MM.1S (cell line): ENCODE results near the gene CHST15.
"Not testable (repeated sequence)": the region's sequence is repeated elsewhere in the genome, so short reads cannot be mapped to it uniquely, and the experiment has no call there.

Experiments used
- DNase-seq: peaks from one replicate; pipeline ENCODE4 v3.0.0-alpha.2; 2015
- H2AFZ ChIP-seq: fragments of 300-600 bp; sonication (generic); 2 replicates; pipeline ENCODE4 v1.6.0; 2016; ENCODE audit warnings: antibody characterized with exemption, low read length
- H3F3A ChIP-seq: fragments of 300-600 bp; sonication (generic); 2 replicates; pipeline ENCODE4 v1.6.1; 2016; ENCODE audit warnings: mild to moderate bottlenecking, antibody characterized with exemption, low read length, moderate library complexity, mixed read lengths; ENCODE audit not compliant: insufficient read depth
- H3K27ac ChIP-seq: fragments of 300-600 bp; sonication (generic); 2 replicates; pipeline ENCODE4 v1.5.1; 2016; ENCODE audit warnings: mild to moderate bottlenecking, low read length
- H3K27me3 ChIP-seq: fragments of 300-600 bp; sonication (generic); replicated peaks from 2 replicates; pipeline ENCODE4 v1.6.0; 2016; ENCODE audit warnings: low read length; ENCODE audit not compliant: insufficient read depth
- H3K36me3 ChIP-seq: fragments of 300-600 bp; sonication (generic); replicated peaks from 2 replicates; pipeline ENCODE4 v1.6.1; 2016; ENCODE audit warnings: mild to moderate bottlenecking, low read length, mixed read lengths; ENCODE audit not compliant: insufficient read depth
- H3K4me1 ChIP-seq: fragments of 300-600 bp; sonication (generic); 2 replicates; pipeline ENCODE4 v1.6.1; 2016; ENCODE audit warnings: low read length, mixed read lengths
- H3K4me2 ChIP-seq: fragments of 300-600 bp; sonication (generic); 2 replicates; pipeline ENCODE4 v1.6.0; 2016; ENCODE audit warnings: low read depth, low read length
- H3K4me3 ChIP-seq: fragments of 300-600 bp; sonication (generic); 2 replicates; pipeline ENCODE4 v1.5.1; 2016; ENCODE audit warnings: low read length, mixed read lengths
- H3K79me2 ChIP-seq: fragments of 300-600 bp; sonication (generic); 2 replicates; pipeline ENCODE4 v1.6.1; 2016; ENCODE audit warnings: mixed run types, low read length, mixed read lengths
- H3K9ac ChIP-seq: fragments of 300-600 bp; sonication (generic); 2 replicates; pipeline ENCODE4 v1.6.1; 2016; ENCODE audit warnings: low read length, mixed read lengths
- H3K9me2 ChIP-seq: fragments of 300-600 bp; sonication (generic); replicated peaks from 2 replicates; pipeline ENCODE4 v1.6.1; 2016; ENCODE audit warnings: mild to moderate bottlenecking, low read length, mixed read lengths; ENCODE audit not compliant: insufficient read depth
- H3K9me3 ChIP-seq: fragments of 300-600 bp; sonication (generic); replicated peaks from 2 replicates; pipeline ENCODE4 v1.6.1; 2016; ENCODE audit warnings: mild to moderate bottlenecking, low read length, mixed read lengths; ENCODE audit not compliant: insufficient read depth
- H4K20me1 ChIP-seq: fragments of 300-600 bp; sonication (generic); 2 replicates; pipeline ENCODE4 v1.6.1; 2016; ENCODE audit warnings: mild to moderate bottlenecking, low read length, moderate library complexity, mixed read lengths; ENCODE audit not compliant: insufficient read depth
- EZH2 ChIP-seq: fragments of 300-600 bp; sonication (generic); optimal IDR thresholded peaks from 2 replicates; pipeline ENCODE3; 2017; ENCODE audit warnings: low read depth, mild to moderate bottlenecking, antibody characterized with exemption, low read length, mixed read lengths
- EZH2phosphoT487 ChIP-seq: fragments of 300-600 bp; sonication (generic); IDR thresholded peaks from 2 replicates; pipeline ENCODE4 v1.6.1; 2018; ENCODE audit warnings: antibody characterized with exemption, low read length
- TF ChIP-seq, protein P1 (sequence below): fragments of 300-600 bp; sonication (generic); IDR thresholded peaks from 2 replicates; pipeline ENCODE4 v1.5.1; 2016; ENCODE audit warnings: antibody characterized with exemption, low read length, mixed read lengths

Gene CHST15

DNA sequence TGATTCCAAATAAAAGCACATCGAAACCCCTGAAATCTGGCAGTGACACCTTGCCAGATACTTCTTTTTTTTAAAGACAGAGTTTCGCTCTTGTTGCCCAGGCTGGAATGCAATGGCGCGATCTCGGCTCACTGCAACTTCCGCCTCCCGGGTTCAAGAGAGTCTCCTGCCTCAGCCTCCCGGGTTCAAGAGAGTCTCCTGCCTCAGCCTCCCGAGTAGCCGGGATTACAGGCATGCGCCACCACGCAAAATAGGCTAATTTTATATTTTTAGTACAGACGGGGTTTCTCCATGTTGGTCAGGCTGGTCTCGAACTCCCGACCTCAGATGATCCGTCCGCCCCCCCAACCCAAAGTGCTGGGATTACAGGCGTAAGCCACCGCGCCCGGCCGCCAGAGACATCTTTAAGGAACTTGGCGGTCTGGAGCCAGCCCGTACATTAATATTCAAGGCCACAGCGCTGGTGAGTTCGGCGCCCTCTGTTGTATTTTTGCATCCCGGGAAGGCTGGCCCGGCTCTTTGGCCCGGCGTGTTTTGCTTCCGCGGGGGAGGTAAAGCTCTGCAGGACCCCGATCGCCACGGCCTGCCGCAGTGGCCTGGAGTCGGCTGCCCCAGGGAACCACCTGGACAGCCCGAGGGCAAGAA is 498 bp upstream of the CHST15 start:
- peak overlapping the region; percentile 91 for H3K9ac ChIP-seq
- H3K9me3 ChIP-seq, H3K27me3 ChIP-seq, H4K20me1 ChIP-seq, H3K9me2 ChIP-seq, H3K36me3 ChIP-seq: not testable (repeated sequence)
- TF ChIP-seq, protein P1, sequence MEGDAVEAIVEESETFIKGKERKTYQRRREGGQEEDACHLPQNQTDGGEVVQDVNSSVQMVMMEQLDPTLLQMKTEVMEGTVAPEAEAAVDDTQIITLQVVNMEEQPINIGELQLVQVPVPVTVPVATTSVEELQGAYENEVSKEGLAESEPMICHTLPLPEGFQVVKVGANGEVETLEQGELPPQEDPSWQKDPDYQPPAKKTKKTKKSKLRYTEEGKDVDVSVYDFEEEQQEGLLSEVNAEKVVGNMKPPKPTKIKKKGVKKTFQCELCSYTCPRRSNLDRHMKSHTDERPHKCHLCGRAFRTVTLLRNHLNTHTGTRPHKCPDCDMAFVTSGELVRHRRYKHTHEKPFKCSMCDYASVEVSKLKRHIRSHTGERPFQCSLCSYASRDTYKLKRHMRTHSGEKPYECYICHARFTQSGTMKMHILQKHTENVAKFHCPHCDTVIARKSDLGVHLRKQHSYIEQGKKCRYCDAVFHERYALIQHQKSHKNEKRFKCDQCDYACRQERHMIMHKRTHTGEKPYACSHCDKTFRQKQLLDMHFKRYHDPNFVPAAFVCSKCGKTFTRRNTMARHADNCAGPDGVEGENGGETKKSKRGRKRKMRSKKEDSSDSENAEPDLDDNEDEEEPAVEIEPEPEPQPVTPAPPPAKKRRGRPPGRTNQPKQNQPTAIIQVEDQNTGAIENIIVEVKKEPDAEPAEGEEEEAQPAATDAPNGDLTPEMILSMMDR, result peak; percentile 20; the same call in 1 of the 2 replicates
- H3F3A ChIP-seq, result peaks cover 49% of the 10 kb centered on the region
- peak; percentile 56 for DNase-seq
- peaks cover 51% of the 10 kb centered on the region for H3K79me2 ChIP-seq
- peaks cover 28% of the 10 kb centered on the region for H3K4me1 ChIP-seq
- peak overlapping the region; percentile 57 for H2AFZ ChIP-seq
- H3K4me3 ChIP-seq, result peak overlapping the region; percentile 95
- peak overlapping the region; percentile 85 for H3K4me2 ChIP-seq
- peak overlapping the region; percentile 86 for H3K27ac ChIP-seq

DNA sequence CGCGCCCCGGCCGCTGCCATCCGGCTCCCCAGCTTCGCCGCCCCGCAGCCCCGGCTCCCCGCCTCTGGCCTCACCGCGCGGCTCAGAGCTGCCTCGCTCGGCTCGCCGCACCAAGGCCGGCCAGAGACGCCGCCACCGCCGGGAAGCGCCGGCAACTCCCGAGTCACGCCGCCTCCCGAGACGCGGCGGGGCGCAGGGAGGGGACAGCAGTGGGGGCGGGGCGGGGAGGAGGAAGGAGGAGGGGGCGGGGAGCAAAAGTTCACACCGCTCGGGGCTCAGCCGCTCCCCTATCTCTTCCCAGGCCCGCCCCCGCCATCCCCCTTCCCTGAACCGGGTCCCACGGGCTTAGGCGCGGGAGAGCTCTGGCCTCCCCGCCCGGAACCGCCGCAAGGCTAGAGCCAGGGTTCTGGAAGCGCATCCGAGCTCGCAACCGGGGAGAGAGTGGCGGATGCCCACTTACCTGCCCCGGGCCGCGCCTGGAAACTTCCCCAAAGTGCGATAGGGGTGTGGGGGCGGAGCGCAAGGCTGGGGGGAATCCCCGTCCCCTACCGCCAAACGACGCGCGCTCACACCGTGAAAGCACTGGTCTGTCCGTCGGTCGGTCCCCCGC is 1.0 kb downstream of the CHST15 start:
- H3K4me1 ChIP-seq, result peaks cover 42% of the 10 kb centered on the region
- H3F3A ChIP-seq, result peaks cover 55% of the 10 kb centered on the region
- peak; percentile 93 for DNase-seq
- peaks cover 66% of the 10 kb centered on the region for H3K79me2 ChIP-seq
- H4K20me1 ChIP-seq, result no peaks in the 10 kb centered on the region
- H3K36me3 ChIP-seq, result no peaks in the 10 kb centered on the region
- H3K27ac ChIP-seq, result peak overlapping the region; percentile 86
- peak overlapping the region; percentile 95 for H3K4me3 ChIP-seq
- peak overlapping the region; percentile 28; the same call in 1 of the 2 replicates for H2AFZ ChIP-seq
- H3K9ac ChIP-seq, result peak overlapping the region; percentile 91
- no peaks in the 10 kb centered on the region for H3K9me3 ChIP-seq
- TF ChIP-seq, protein P1, result no peak
- TF ChIP-seq EZH2phosphoT487 (no peak), EZH2 (no peak)
- no peaks in the 10 kb centered on the region for H3K27me3 ChIP-seq
- peak overlapping the region; percentile 96 for H3K4me2 ChIP-seq
- H3K9me2 ChIP-seq, result no peaks in the 10 kb centered on the region

DNA sequence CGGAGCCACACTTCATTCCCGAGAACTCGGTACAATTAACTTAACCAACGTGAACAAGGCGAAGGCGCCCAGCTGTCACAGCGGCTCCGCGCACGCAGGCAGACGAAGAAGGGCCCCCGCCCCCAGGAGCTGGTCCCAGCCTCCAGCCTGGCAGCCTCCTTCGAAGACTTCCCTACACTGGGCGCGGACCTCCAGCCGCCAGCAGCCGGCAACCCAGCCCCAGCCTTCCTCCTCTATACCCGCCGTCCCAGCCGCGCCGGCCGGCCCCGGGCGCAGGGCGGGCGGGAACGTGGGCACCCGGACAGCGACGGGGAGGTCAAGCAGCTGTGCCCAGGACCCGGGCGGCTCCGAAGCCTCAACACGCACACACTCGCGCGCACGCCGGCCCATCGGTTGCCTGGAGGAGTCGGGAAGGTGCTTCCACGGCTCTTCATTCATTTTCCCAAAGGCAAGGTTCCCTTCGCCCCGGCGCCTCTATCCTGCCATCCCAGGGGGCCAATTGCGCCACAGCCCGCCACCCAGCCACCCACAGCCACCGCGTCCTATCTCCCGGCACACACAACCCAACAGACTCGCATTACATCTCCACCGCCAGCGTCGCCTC is 1.6 kb downstream of the CHST15 start:
- Histone ChIP-seq H3F3A (peaks cover 61% of the 10 kb centered on the region), H2AFZ (no peak overlapping the region), H3K79me2 (peaks cover 72% of the 10 kb centered on the region), H3K27ac (peak overlapping the region; percentile 86; the same call in 1 of the 2 replicates), H3K4me2 (peak overlapping the region; percentile 96), H3K9me2 (no peaks in the 10 kb centered on the region), H3K4me1 (peaks cover 48% of the 10 kb centered on the region), H3K9me3 (no peaks in the 10 kb centered on the region), H3K9ac (peak overlapping the region; percentile 91), H3K27me3 (no peaks in the 10 kb centered on the region), H4K20me1 (no peaks in the 10 kb centered on the region), H3K36me3 (no peaks in the 10 kb centered on the region), H3K4me3 (peak overlapping the region; percentile 95)
- peak; percentile 43 for DNase-seq
- TF ChIP-seq EZH2 (no peak), EZH2phosphoT487 (no peak)
- TF ChIP-seq, protein P1, result no peak
